ENCODE measurements around the gene EXOC3L1. TPM values are rescaled to one million over a fixed set of nuclear protein-coding genes. Genes with fewer than 3 reads are reported as not detected.

The EXOC3L1 gene
- total RNA-seq, 1 donor from 2014 or later: 1.2 TPM

DNA sequence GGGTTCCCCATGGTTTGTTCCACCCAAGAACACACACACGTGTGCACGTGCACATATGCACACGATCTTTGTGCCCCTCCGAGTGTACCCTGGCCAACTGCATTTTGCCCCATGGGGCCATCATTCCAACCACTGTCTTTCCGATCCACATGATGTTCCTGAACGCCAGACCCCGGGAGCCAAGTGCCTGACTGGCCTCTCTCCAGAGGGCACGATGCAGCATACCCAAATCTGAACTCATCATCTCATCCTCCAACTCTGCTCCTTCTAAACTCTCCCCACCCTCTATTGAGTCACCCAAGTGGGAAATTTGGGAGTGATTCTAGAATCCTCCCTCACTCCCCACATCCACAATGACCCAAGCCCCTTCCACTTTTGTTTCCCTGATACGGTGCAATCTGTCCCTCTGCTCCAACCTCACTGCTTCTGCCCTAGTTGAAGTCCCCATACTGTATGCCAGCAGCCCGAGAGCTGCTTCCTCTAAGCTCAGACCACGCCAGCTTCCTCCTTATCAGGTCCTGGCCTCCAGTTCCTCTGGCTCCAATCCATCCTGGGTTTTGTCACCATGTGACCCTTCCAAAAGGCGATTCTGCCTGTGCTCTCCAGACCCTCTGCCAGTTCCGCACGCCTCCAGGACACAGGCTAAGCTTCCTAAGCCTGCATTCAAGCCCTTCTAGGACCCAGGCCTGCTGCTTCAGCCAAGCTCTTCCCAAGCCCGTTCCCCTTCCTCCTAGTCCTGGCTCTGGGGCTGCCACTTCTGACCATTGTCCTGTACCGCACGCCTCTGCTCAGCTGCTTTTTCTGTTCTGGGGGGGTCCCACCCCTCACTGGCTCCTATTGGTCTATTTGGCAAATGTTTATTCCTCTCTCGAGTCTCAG lies 26.9 kb upstream of the EXOC3L1 start:
- FAIRE-seq (no peak), DNase-seq (ENCODE audit: low spot score in 2 of 2) (no peak)

DNA sequence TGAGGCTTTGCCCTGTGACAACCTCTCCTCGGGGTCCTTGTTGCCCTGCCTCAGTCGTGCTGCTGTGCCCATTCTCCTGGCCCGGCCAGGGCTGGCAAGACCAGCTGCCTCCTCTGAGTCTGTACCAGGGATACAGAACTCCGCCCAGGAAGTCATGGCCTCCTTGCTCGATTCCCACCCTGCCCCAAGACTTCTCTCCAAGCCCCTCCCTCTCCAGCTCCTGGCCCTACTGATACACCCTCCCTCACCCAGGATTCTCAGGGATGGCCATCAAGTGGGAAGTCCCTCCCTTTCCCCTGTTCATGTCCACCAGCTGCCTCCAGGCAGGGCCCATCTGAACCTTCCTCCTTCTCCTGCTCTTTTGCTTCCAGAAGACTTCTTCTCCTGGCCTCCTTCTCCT lies 25.8 kb upstream of the EXOC3L1 start:
- no peak for FAIRE-seq
- DNase-seq (ENCODE audit: low spot score in 2 of 2): no peak

DNA sequence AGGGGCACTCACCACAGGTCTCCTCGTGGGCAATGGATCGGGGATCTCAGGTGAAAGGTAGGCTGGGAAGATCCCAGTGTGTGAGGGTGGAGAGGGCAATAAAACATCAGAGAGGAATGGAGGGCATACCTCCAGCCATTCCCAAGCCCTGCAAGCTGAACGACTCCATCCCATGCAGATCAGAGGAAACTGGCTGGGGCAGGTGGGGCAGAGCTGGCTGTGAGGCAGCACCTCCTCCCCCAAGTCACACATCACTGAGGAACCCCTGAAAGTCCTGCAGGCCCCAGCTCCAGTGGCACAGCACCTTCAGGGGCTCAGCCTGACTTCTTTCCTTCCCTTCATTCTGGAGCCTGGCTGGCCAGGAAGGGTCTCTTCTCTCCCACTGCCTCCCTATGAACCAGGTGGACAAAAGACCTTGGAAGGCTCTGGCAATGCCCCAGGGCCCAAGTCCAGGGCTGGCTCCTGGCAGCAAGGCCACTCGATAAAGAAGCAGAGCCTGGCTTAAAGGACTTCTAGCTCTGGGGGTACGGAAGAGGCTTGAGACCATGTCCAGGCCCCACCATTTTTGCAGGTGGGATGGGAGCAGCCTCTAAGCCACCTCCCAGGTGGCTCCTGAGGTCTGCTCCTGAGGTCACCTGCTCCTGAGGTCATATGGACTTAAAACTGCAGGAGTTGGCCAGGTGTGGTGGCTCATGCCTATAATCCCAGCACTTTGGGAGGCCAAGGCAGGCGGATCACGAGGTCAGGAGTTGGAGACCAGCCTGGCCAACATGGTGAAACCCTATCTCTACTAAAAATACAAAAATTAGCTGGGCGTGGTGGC lies 23.5 kb upstream of the EXOC3L1 start:
- FAIRE-seq: no peak
- DNase-seq (ENCODE audit: low spot score in 2 of 2): no peak

DNA sequence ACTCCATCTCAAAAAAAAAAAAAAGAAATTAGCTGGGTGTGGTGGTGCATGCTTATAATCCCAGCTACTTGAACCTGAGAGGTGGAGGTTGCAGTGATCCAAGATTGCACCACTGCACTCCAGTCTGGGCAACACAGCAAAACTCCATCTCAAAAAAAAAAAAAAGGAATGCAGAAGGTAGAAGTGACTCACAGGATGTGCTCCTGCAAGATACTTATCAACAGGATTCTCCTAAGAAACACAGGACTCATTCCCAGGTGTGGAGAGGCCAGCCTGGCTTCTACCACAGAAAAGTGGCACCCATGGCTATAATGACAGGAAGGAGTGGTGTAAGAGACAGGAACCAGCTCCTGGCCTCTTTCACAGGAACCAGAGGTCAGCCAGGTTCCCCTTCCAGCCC lies 22.8 kb upstream of the EXOC3L1 start:
- DNase-seq (ENCODE audit: low spot score in 2 of 2): no peak
- FAIRE-seq: no peak

DNA sequence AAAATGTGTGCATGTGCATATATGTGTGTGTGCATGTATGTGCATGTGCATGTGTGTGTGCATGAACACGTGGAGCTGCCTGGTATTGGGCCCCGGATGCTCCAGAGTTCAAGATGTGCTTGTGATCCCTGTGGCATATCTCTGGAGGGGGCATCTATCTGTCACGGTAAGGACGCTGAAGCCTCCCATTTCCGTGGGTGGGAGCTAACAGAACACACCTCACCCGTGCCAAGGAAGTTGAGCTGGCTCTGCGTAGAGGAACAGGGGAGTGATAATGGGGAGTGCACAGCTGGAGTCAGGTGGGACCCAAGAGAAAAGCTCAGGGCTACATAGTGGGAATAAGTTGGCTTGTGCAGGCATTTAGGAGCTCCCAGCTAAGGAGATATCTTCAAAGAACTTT lies 21.7 kb upstream of the EXOC3L1 start:
- no peak for DNase-seq (ENCODE audit: low spot score in 2 of 2)
- FAIRE-seq: no peak

DNA sequence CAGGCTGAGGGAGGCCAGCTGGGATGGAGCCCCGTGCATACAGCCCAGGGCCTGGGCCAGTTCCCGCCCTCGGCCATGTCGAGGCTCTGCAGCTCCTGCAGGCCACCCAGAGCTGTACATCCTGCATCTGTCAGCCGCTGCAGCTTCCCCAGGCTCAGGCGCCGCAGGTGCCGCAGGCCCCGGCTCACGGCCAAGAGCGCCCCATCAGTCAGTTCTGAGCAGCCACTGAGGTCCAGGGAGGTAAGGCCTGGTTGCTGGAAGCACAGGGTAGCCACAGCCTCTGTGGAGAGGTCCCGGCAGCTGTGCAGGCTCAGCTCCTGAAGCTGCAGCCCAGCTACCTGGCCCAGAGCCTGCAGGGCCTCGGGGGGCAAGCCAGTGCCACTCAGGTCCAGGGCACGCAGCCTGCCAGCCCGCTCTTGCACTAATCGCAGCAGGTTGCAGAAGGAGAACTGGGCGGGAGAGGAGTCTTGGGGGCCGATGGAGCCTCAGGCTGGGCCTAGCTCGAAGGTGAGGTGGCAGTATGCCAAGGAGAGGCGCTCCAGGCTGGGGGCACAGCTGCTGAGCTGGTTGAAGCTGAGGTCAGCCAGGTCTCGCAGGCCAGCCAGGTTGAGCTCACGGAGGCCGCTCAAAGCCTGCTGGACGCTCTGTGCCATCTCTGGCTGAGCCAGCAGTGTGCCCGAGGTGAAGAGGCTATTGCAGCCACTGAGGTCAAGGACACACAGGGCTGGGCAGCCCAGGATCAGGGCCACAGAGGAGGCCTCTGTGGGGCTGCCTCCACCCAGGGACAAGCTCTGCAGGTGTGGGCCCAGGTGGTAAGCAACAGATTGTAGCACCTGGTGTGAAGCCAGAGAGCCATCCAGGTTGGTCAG lies 20.4 kb upstream of the EXOC3L1 start:
- FAIRE-seq (no peak), DNase-seq (ENCODE audit: low spot score in 2 of 2) (no peak)

DNA sequence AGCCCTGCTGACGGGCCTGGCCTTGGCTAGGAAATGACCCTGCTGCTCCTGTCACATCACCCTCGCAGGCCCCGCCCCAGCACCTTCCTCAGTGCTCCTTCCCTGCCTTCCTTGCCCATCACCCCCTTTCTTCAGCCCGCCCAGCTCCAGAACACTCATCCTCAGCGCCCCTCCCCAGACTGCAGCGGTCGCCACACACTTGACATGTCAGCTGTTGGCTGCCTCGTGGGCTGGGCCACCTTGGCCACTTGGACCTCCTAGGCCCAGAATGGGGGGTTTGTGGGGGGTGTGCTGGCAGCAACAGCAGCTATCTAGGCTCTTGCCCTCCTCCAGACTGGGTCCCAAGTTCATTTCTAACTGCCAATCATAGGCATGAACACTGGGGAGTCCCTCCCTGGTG lies 19.6 kb upstream of the EXOC3L1 start:
- DNase-seq (ENCODE audit: low spot score in 2 of 2) (no peak), FAIRE-seq (no peak)

DNA sequence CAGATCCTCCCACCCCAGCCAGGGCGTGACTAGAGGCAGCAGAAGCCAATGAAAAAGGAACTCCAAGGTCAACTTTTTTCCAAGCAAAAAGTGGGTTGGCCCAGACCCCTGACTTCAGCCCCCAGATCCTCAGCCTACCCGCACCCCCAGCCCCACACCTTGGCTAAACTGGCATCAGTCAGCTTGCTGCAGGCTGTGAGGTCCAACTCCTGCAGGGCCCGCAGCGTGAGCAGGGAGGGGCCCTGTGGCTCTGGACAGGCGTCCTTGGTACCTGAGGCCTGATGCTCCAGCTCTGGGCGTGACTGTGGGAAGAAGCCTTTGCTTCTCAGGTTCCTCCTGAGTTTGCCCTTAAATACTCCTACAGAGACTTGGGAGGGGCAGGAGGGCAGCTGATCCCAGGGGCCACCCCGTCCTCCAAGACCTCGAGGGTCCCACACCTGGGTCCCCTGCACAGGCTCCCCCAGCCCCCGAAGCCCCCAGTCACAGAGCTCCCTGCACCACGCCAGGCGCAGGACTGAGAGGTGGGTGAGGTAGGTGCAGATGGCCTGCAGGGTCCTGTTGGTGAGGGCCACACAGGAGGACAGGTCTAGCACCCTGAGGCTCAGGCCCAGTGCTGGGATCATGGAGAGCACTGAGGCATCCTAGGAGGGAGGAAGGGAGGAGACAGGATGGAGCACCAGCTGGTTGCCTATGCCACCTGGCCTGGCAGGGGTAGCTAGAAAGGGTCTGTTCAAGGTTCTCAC lies 18.4 kb upstream of the EXOC3L1 start:
- no peak for DNase-seq (ENCODE audit: low spot score in 2 of 2)
- no peak for FAIRE-seq

DNA sequence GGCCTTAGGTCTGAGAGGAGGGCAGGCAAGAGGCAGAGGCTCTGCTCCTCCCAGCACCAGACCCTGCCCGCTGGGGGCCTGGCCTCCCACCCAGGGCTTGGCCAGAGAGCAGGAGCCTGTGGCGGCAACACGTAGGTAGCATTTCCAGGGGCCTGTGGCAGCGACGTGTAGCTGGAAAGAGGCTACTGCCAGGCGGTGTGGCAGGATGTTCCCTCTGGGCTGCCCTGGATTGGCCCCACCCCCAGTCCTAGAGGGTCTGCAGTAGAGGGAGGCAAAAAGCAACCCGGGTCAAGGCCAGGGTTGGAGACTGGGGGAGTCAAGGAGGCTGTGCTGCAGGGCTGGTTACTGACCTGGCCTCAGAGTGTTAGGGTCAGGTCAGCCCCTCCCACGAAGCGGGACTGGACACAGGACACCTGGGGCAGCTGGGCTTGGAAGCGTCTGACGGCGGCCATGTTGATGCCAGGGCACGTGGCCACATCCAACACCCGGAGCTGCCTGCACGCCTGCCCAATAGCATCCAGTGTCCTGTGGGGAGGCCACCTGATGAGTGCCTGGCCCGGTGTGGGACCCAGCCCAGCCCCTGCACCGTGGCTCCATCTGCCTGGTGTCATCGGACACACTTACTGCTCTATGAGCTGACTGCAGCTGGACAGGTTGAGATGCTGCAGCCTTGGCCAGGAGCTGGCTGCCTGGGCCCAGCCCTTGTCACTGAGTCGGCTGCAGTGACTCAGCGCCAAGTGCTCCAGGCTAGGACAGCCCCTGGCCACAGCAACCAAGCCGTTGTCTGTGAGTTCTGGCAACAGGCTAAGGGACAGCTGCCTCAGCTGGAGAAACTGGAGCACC lies 17.5 kb upstream of the EXOC3L1 start:
- DNase-seq (ENCODE audit: low spot score in 2 of 2): no peak
- no peak for FAIRE-seq

DNA sequence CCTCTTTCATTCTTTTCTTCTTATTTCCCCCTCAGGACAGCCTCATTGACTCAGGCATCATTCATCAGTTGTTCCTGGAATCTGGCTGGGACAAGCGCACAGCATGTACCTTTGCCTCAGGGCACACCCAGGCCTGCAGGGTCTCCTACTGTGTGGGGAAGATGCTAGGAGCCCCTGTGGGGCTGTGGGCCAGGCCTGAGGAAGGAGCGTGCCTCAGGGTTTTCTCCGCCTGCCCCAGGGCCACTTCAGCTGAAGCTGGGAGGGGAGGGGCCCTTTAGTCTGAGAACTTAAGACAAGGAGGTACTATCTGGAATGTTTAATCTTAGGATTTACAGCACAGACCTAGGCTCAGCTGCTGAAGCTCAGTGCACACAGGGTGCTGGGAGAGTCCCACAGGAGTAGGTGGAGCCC lies 16.9 kb upstream of the EXOC3L1 start:
- DNase-seq (ENCODE audit: low spot score in 2 of 2): no peak
- no peak for FAIRE-seq

DNA sequence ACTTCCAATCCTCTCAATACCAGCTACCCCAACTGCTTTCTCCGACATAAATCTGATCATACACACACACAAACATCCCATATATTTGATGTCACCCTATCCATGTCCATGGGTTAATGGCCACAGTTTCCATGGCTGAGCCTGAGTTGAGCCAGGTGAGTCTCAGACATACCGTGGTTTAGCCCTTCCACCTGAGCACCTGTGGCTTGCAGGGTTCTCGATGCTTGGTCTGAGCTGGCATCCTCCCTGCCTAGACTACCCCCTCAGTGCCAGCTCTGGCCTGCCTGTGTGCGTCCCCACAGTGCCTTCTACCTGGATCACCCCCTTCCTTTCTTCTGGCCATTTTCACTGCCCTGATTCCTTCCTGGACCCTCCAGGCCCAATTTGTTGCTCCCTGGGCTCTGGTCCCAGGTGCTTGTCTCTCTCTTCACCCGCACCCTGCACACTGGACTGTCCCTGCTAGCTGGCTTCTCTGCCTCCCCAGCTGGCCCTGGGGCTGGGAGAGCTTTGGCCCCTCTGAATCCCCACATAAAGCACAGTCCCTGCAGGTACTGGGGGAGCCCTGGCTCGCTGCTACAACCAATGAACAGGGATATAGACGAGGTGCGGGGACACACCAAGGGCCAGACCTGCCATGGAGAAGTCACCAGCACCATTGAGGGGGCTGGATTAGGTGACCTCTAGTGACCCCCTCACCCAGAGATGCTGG lies 16.3 kb upstream of the EXOC3L1 start:
- DNase-seq (ENCODE audit: low spot score in 2 of 2) (no peak), FAIRE-seq (no peak)

DNA sequence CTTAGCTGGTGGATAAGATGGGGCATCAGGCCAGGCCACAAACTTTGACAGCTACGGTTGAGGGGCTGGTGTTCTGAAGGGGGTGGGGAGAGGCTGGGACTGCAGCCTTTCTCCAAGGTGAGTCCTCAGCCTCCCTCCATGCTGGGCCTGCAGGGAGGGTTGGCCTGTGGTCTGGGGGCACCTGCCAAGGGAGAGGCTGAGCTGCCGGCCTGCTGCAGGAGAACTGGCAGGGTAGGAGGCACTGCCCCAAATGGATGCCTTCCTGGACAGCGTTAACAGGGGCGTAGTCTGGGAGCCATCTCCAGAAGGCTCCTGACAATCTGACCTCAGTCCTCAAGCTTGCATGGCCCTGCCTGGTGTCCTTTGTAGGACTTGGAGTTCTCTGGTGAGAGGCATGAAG lies 14.1 kb upstream of the EXOC3L1 start:
- DNase-seq (ENCODE audit: low spot score in 2 of 2): no peak
- FAIRE-seq: no peak

DNA sequence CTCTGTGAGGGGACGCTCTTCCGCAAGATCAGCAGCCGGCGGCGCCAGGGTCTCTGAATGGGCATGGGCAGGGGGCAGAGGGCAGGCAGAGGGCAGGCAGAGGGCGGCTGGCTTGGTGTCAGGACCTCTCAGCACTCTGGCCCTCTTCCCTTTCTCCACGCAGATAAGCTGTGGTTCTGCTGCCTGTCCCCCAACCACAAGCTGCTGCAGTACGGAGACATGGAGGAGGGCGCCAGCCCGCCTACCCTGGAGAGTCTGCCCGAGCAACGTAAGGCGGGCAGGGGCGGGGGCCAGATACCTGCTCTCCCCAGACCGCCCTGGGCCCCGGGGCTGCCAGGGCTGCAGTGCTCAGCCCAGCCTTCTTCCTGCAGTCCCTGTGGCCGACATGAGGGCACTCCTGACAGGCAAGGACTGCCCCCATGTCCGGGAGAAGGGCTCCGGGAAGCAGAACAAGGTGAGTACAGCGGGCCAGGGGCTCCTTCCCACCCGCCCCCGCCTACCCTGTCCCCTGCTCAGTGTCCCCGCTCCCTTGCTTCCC lies 13.1 kb upstream of the EXOC3L1 start:
- DNase-seq (ENCODE audit: low spot score in 2 of 2) (no peak), FAIRE-seq (no peak)

DNA sequence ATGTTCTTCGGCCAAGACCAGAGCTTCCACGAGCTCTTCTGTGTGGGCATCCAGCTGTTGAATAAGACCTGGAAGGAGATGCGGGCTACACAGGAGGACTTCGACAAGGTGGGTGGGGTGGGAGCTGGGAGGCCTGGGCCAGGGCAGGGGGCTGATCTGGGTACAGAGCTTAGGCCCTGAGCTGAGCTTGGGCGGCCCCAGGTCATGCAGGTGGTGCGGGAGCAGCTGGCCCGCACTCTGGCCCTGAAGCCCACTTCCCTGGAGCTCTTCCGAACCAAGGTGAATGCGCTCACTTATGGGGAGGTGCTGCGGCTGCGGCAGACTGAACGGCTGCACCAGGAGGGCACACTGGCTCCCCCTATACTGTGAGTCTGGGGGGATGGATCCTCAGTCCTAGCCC lies 12.5 kb upstream of the EXOC3L1 start:
- no peak for DNase-seq (ENCODE audit: low spot score in 2 of 2)
- no peak for FAIRE-seq

DNA sequence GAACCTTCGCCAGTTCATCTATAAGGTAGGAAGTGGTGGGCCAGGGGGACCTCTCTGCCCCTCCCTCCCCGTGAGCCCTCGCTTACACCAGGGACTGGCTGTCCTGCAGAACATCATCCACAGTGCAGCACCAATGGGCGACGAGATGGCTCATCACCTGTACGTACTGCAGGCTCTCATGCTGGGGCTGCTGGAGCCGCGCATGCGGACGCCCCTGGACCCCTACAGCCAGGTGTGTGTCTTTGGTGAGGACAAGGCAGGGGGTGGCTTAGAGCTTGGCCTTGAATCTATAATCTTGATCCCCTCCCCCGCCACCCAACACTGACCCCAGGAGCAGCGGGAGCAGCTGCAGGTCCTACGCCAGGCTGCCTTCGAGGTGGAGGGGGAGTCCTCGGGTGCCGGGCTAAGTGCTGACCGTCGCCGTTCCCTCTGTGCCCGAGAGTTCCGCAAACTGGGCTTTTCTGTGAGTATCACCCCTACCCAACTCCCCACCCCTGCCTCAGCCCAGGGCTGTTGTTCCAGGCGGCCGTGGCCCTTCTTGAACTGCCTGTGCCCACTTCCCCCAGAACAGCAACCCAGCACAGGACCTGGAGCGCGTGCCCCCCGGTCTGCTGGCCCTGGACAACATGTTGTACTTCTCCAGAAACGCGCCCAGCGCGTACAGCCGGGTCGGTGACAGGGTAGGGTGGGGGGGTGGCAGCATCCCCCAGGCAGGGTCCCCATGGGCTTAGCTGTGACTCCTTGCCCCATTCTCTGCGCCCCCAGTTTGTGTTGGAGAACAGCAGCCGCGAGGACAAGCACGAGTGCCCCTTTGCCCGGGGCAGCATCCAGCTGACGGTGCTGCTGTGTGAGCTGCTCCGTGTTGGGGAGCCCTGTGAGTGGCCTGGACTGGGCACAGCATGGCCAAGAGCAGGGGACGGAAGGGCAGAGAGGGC lies 11.7 kb upstream of the EXOC3L1 start:
- FAIRE-seq (no peak), DNase-seq (ENCODE audit: low spot score in 2 of 2) (no peak)

DNA sequence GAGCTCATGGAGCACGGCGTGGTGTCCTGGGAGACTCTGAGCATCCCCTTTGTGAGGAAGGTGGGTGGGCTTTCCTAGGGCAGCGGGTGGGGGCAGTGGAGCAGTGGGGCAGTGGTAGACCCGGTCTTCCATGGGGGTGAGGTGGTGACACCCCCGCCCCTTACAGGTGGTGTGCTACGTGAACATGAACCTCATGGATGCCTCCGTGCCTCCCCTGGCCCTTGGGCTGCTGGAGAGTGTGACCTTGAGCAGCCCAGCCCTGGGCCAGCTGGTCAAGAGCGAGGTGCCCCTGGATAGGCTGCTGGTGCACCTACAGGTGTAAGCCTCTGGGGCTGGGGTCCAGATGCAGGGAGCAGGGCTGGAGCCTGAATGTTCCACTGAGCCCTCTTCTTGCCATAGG lies 10.6 kb upstream of the EXOC3L1 start:
- FAIRE-seq: no peak

DNA sequence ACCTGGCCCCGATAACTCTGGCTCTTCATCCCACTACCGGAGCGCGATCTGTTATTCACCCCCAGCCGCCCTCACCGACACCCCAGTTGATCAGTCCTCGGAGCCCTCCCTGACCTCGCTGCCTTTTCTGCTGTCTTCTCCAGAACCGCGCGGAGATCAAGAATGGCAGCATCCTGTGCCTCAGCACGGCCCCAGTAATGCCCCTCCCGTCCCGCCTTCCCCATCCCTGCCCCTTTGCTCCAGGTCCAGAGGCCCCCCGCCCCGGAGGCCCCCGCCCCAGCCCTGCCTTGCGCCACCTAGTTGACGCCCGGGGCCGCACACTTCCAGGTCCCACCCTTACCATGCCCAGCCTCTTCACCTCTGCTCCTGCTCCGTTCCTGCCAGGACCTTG lies 9.9 kb upstream of the EXOC3L1 start:
- FAIRE-seq (no peak), DNase-seq (ENCODE audit: low spot score in 2 of 2) (no peak)

More for the DNA sequence above, 10.6 kb upstream of the EXOC3L1 start:
- no peak for DNase-seq (ENCODE audit: low spot score in 2 of 2)
